Tibial nerve (tissue), 4 donors: ENCODE results near the gene HNRNPM. TPM values are rescaled to one million over a fixed set of nuclear protein-coding genes. Genes with fewer than 3 reads are reported as not detected.
"Not testable (repeated sequence)": the region's sequence is repeated elsewhere in the genome, so short reads cannot be mapped to it uniquely, and the experiment has no call there.

Source experiments
- DNase-seq, 2 donors: peaks; one replicate each; pipeline ENCODE4 v3.0.0-alpha.2; 2019; ENCODE audit warnings: low spot score in 2 of 2
- H3K27ac ChIP-seq, 4 donors: fragments of 200-600 bp; sonication (generic) in 3 of 4; one replicate each; pipeline ENCODE4 v1.5.1; 2017 to 2019; ENCODE audit warnings: mild to moderate bottlenecking in 1 of 4
- H3K27me3 ChIP-seq, 2 donors: fragments of 200-600 bp; sonication (generic) in 1 of 2; one replicate each; pipeline versions ENCODE4 v1.5.1 to v1.6.0; 2017 to 2019
- H3K36me3 ChIP-seq, 3 donors: fragments of 200-600 bp; sonication (generic); one replicate each; pipeline ENCODE4 v1.5.1; 2018 to 2019
- H3K4me1 ChIP-seq, 4 donors: fragments of 200-600 bp; sonication (generic) in 3 of 4; one replicate each; pipeline ENCODE4 v1.5.1; 2017 to 2019
- H3K4me3 ChIP-seq, 4 donors: fragments of 200-600 bp; sonication (generic) in 3 of 4; one replicate each; pipeline ENCODE4 v1.5.1; 2017 to 2019; ENCODE audit warnings: mild to moderate bottlenecking in 1 of 4, moderate library complexity in 1 of 4
- H3K9me3 ChIP-seq, 4 donors: fragments of 200-600 bp; sonication (generic) in 3 of 4; one replicate each; pipeline ENCODE4 v1.5.1; 2017 to 2019
- EP300 ChIP-seq, 2 donors: sonication (generic); formaldehyde crosslinking; IDR thresholded peaks; one replicate each; pipeline ENCODE4 v1.6.1; 2017; ENCODE audit warnings: antibody characterized with exemption in 2 of 2, mild to moderate bottlenecking in 1 of 2
- POLR2A ChIP-seq, 2 donors: fragments of 450-650 bp; IDR thresholded peaks; one replicate each; pipeline ENCODE4 v1.6.1; 2017; ENCODE audit warnings: antibody characterized with exemption in 2 of 2, mild to moderate bottlenecking in 2 of 2, moderate library complexity in 2 of 2
- WGBS, 2 donors: methylation state at CpG; one replicate each; pipeline ENCODE4 v1.1.5; 2018; 5-methylcytosine and 5-hydroxymethylcytosine counted together
- total RNA-seq, 4 donors: library from RNA; depleted of rRNA; stranded (reverse); fragments of >200 nt; gene quantifications; one replicate each; pipeline ENCODE4 v1.1.0, GENCODE V29; 2016
- TF ChIP-seq, protein P1 (sequence below), 5 experiments: fragments of 200-600 bp in 3 of 5; fragments of 450-650 bp in 2 of 5; sonication (generic) in 3 of 5; IDR thresholded peaks; one replicate each; pipeline ENCODE4 v1.5.1; 2016 to 2019; ENCODE audit warnings: antibody characterized with exemption in 5 of 5, mild to moderate bottlenecking in 3 of 5, moderate library complexity in 2 of 5

HNRNPM gene
- total RNA-seq, 4 donors from 2014 or later = 139 to 251 (median 164) TPM

DNA sequence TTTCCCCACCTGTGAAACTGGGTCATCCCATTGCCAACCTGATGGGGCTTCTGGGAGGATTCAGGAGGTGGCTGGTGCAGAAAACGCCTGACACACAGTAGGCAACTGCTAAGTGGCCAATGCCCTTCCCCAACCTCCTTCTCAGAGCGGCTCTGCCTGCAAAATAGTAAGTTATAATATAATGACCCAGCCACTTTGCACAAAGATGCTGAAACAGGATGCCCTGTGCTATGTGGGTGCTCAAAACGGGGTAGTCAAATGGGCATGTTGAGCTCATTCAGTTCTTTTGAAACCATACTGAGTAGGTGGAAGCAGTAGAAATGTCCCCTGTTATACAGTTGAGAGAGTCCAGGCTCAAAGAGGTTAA is 31.2 kb upstream of the HNRNPM start:
- Histone ChIP-seq H3K9me3 (no peaks in the 10 kb centered on the region), H3K36me3 (peaks cover 0 to 2% (median 0%) of the 10 kb centered on the region in 3 donors), H3K4me1 (peaks cover 0 to 28% (median 10%) of the 10 kb centered on the region in 4 donors), H3K27ac (peak overlapping the region in 3 of 4 donors; percentile 45 to 82 (median 74)), H3K4me3 (peak overlapping the region; percentile 75 to 98 (median 80)), H3K27me3 (no peaks in the 10 kb centered on the region)
- WGBS, 2 donors = 10 to 14% methylated on average over 3 of the region's 3 CpGs
- DNase-seq = no peak
- no peak for TF ChIP-seq EP300 (IDR thresholded peaks at IDR 0.05)
- TF ChIP-seq, protein P1, sequence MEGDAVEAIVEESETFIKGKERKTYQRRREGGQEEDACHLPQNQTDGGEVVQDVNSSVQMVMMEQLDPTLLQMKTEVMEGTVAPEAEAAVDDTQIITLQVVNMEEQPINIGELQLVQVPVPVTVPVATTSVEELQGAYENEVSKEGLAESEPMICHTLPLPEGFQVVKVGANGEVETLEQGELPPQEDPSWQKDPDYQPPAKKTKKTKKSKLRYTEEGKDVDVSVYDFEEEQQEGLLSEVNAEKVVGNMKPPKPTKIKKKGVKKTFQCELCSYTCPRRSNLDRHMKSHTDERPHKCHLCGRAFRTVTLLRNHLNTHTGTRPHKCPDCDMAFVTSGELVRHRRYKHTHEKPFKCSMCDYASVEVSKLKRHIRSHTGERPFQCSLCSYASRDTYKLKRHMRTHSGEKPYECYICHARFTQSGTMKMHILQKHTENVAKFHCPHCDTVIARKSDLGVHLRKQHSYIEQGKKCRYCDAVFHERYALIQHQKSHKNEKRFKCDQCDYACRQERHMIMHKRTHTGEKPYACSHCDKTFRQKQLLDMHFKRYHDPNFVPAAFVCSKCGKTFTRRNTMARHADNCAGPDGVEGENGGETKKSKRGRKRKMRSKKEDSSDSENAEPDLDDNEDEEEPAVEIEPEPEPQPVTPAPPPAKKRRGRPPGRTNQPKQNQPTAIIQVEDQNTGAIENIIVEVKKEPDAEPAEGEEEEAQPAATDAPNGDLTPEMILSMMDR (IDR thresholded peaks at IDR 0.05) = no peak

DNA sequence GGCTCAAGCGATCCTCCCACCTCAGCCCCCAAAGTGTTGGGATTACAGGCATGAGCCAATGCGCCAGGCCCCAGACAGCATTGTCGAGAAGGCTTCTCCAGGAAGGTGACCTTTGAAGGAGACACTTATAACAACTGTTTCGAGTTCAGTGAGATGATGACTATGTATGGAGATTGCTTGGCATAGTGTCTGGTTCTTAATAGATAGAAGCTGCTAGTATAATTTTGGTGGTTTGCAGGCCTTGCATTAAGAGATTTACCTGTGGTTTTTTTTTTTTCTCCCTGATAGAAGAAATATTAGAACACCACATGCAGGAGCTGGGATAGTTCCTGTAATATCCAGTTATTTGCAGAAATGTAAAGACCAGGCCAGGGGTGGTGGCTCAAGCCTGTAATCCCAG is 28.0 kb upstream of the HNRNPM start:
- Histone ChIP-seq H3K9me3 (no peaks in the 10 kb centered on the region), H3K4me3 (no peak overlapping the region), H3K36me3 (peaks cover 0 to 14% (median 0%) of the 10 kb centered on the region in 3 donors), H3K27ac (no peak overlapping the region), H3K4me1 (peaks cover 0 to 28% (median 10%) of the 10 kb centered on the region in 4 donors), H3K27me3 (no peaks in the 10 kb centered on the region)
- DNase-seq = no peak
- WGBS, 2 donors = 86 to 89% methylated on average over 4 of the region's 4 CpGs
- TF ChIP-seq EP300 (IDR thresholded peaks at IDR 0.05) = no peak
- TF ChIP-seq, protein P1 (IDR thresholded peaks at IDR 0.05) = no peak
- no peak for TF ChIP-seq POLR2A (IDR thresholded peaks at IDR 0.05)

GRCh38 chr19:8421484-8422461 is 23.0 kb upstream of the HNRNPM start:
- WGBS, 2 donors = 76 to 80% methylated on average over 25 to 28 of the region's 28 CpGs
- Histone ChIP-seq H3K27me3 (no peaks in the 10 kb centered on the region), H3K36me3 (peaks cover 0 to 30% (median 0%) of the 10 kb centered on the region in 3 donors), H3K4me1 (peaks cover 0 to 22% (median 16%) of the 10 kb centered on the region in 4 donors), H3K4me3 (no peak overlapping the region), H3K9me3 (no peaks in the 10 kb centered on the region), H3K27ac (peak overlapping the region in 1 of 4 donors; percentile 1)
- no peak for DNase-seq
- no peak for TF ChIP-seq POLR2A (IDR thresholded peaks at IDR 0.05)
- TF ChIP-seq EP300 (IDR thresholded peaks at IDR 0.05) = no peak
- TF ChIP-seq, protein P1 (IDR thresholded peaks at IDR 0.05) = no peak

GRCh38 chr19:8423817-8424223 is 21.0 kb upstream of the HNRNPM start:
- no peaks in the 10 kb centered on the region for H3K9me3 ChIP-seq
- H3K27me3 ChIP-seq = no peaks in the 10 kb centered on the region
- peak; percentile 96 to 99 for DNase-seq
- peak; percentile 82 to 96 for TF ChIP-seq EP300 (IDR thresholded peaks at IDR 0.05)
- no peak for TF ChIP-seq POLR2A (IDR thresholded peaks at IDR 0.05)
- H3K36me3 ChIP-seq = peaks cover 0 to 43% (median 0%) of the 10 kb centered on the region in 3 donors
- peak overlapping the region in 1 of 4 donors; percentile 26 for H3K4me3 ChIP-seq
- H3K4me1 ChIP-seq = peaks cover 0 to 22% (median 16%) of the 10 kb centered on the region in 4 donors
- 7% methylated on average over 9 of the region's 9 CpGs for WGBS, 2 donors
- H3K27ac ChIP-seq = peak overlapping the region; percentile 67 to 95 (median 80)

DNA sequence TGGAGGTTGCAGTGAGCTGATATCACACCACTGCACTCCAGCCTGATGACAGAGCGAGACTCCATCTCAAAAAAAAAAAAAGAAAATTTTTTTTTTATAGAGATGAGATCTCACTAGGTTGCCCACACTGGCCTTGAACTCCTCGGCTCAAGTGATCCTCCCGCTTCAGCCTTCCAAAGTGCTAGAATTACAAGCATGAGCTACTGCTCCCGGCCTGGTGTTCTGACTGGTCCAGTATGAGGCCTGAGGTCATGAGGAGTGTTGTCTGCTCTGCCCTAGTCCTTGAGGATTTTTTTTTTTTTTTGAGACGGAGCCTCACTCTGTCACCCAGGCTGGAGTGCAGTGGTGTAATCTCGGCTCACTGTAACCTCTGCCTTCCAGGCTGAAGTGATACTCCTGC is 19.4 kb upstream of the HNRNPM start:
- H3K27me3 ChIP-seq, H3K9me3 ChIP-seq, H3K4me3 ChIP-seq, DNase-seq, H3K27ac ChIP-seq: not testable (repeated sequence)
- Histone ChIP-seq H3K4me1 (peaks cover 0 to 22% (median 16%) of the 10 kb centered on the region in 4 donors), H3K36me3 (peaks cover 0 to 49% (median 0%) of the 10 kb centered on the region in 3 donors)
- WGBS, 2 donors = 90 to 92% methylated on average over 6 of the region's 6 CpGs

DNA sequence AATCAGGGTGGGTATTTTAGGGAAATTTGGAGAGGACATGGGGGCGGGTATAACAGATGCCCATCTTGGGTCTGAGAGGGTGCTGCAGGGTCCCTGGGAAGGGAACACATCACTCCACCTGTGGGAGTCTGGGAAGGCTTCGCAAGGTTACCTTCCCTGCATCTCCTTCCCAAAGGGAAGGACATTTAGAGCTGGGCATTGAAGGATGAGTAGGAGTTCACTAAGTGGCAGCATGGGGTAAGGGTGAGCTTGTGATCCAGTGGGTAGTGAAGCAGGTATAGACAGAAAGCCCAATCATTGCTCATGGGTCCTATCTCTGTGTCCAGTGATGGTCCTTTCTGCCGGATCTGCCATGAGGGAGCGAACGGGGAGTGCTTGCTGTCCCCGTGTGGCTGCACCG is 18.5 kb upstream of the HNRNPM start:
- H3K27me3 ChIP-seq = no peaks in the 10 kb centered on the region
- H3K27ac ChIP-seq = no peak overlapping the region
- no peaks in the 10 kb centered on the region for H3K9me3 ChIP-seq
- TF ChIP-seq, protein P1 (IDR thresholded peaks at IDR 0.05) = no peak
- TF ChIP-seq POLR2A (IDR thresholded peaks at IDR 0.05) (no peak), EP300 (IDR thresholded peaks at IDR 0.05) (no peak)
- DNase-seq = no peak
- WGBS, 2 donors = 90 to 99% methylated on average over 7 of the region's 7 CpGs
- peaks cover 0 to 22% (median 16%) of the 10 kb centered on the region in 4 donors for H3K4me1 ChIP-seq
- H3K4me3 ChIP-seq = no peak overlapping the region
- H3K36me3 ChIP-seq = peaks cover 0 to 59% (median 0%) of the 10 kb centered on the region in 3 donors
